Osteocyte (in vitro differentiated cells): ENCODE measurements around the gene ANKRD13A. TPM values are rescaled to one million over a fixed set of nuclear protein-coding genes. Genes with fewer than 3 reads are reported as not detected.

ENCODE experiments used
- DNase-seq: peaks from one replicate; pipeline ENCODE4 v3.0.0; 2021; ENCODE audit warnings: mixed read lengths; ENCODE audit not compliant: unreplicated experiment; ENCODE audit errors: extremely low spot score
- H3K27ac Mint-ChIP-seq: one replicate; pipeline ENCODE4 v1.8.0; 2021; ENCODE audit warnings: mild to moderate bottlenecking, mixed read lengths; ENCODE audit not compliant: unreplicated experiment
- H3K27me3 Mint-ChIP-seq: one replicate; pipeline ENCODE4 v1.8.0; 2021; ENCODE audit warnings: mixed read lengths; ENCODE audit not compliant: unreplicated experiment
- H3K36me3 Mint-ChIP-seq: one replicate; pipeline ENCODE4 v1.8.0; 2021; ENCODE audit warnings: mixed read lengths; ENCODE audit not compliant: unreplicated experiment
- H3K4me1 Mint-ChIP-seq: one replicate; pipeline ENCODE4 v1.8.0; 2021; ENCODE audit warnings: mixed read lengths; ENCODE audit not compliant: unreplicated experiment
- H3K4me3 Mint-ChIP-seq: one replicate; pipeline ENCODE4 v1.8.0; 2021; ENCODE audit warnings: mild to moderate bottlenecking, moderate library complexity, mixed read lengths; ENCODE audit not compliant: unreplicated experiment
- H3K9me3 Mint-ChIP-seq: one replicate; pipeline ENCODE4 v1.8.0; 2021; ENCODE audit warnings: mixed read lengths; ENCODE audit not compliant: unreplicated experiment
- CTCF ChIP-seq: fragments of 200-600 bp; sonication (generic); IDR thresholded peaks from 2 replicates; pipeline ENCODE4 v1.5.0; 2021; ENCODE audit warnings: antibody characterized with exemption, mild to moderate bottlenecking, moderate library complexity
- total RNA-seq: library from RNA; stranded (reverse); gene quantifications from 2 replicates; pipeline ENCODE4 v1.2.1, GENCODE V29; 2021

The ANKRD13A gene
- total RNA-seq, 1 donor from 2014 or later: 43.5 TPM

- Mint-ChIP-seq H3K9me3 (no peaks in the 10 kb centered on the region), H3K27ac (no peak overlapping the region), H3K4me3 (no peak overlapping the region)
Observed at GRCh38 chr12:110010853-110011723, 11.9 kb downstream of the ANKRD13A start.

GRCh38 chr12:110012137-110012536 lies 12.9 kb downstream of the ANKRD13A start:
- Mint-ChIP-seq H3K27me3 (no peaks in the 10 kb centered on the region), H3K9me3 (no peaks in the 10 kb centered on the region), H3K4me1 (no peaks in the 10 kb centered on the region), H3K36me3 (peaks cover 10% of the 10 kb centered on the region), H3K27ac (no peak overlapping the region), H3K4me3 (no peak overlapping the region)
- no peak for TF ChIP-seq CTCF
- no peak for DNase-seq

More at GRCh38 chr12:110010853-110011723, 11.9 kb downstream of the ANKRD13A start:
- Mint-ChIP-seq H3K36me3 (peaks cover 6% of the 10 kb centered on the region), H3K27me3 (no peaks in the 10 kb centered on the region), H3K4me1 (no peaks in the 10 kb centered on the region)
- TF ChIP-seq CTCF: no peak
- no peak for DNase-seq

- no peak for TF ChIP-seq CTCF
- Mint-ChIP-seq H3K27me3 (no peaks in the 10 kb centered on the region), H3K4me1 (no peaks in the 10 kb centered on the region), H3K36me3 (peaks cover 10% of the 10 kb centered on the region), H3K4me3 (no peak overlapping the region), H3K9me3 (no peaks in the 10 kb centered on the region), H3K27ac (no peak overlapping the region)
- DNase-seq: no peak
Observed at GRCh38 chr12:110012659-110013058, 13.4 kb downstream of the ANKRD13A start.

- peaks cover 23% of the 10 kb centered on the region for H3K36me3 Mint-ChIP-seq
- no peaks in the 10 kb centered on the region for H3K4me1 Mint-ChIP-seq
- no peaks in the 10 kb centered on the region for H3K9me3 Mint-ChIP-seq
- H3K27ac Mint-ChIP-seq: no peak overlapping the region
- H3K27me3 Mint-ChIP-seq: no peaks in the 10 kb centered on the region
- H3K4me3 Mint-ChIP-seq: no peak overlapping the region
- no peak for DNase-seq
- no peak for TF ChIP-seq CTCF
Observed at GRCh38 chr12:110015132-110015531, 15.9 kb downstream of the ANKRD13A start.

GRCh38 chr12:110020956-110021355 lies 21.7 kb downstream of the ANKRD13A start:
- H3K4me3 Mint-ChIP-seq: no peak overlapping the region
- H3K4me1 Mint-ChIP-seq: no peaks in the 10 kb centered on the region
- no peak overlapping the region for H3K27ac Mint-ChIP-seq
- peaks cover 36% of the 10 kb centered on the region for H3K36me3 Mint-ChIP-seq
- DNase-seq: no peak
- TF ChIP-seq CTCF: no peak
- H3K27me3 Mint-ChIP-seq: no peaks in the 10 kb centered on the region
- no peaks in the 10 kb centered on the region for H3K9me3 Mint-ChIP-seq
